Glomerular endothelial cell (primary cell): ENCODE results near the gene PREX1. TPM values are rescaled to one million over a fixed set of nuclear protein-coding genes. Genes with fewer than 3 reads are reported as not detected.

ENCODE experiments used
- DNase-seq: peaks from one replicate; pipeline ENCODE4 v3.0.0-alpha.2; 2011; ENCODE audit warnings: low read depth, low spot score; ENCODE audit errors: extremely low read depth
- total RNA-seq: library from RNA; depleted of rRNA; stranded (reverse); fragments of >200 nt; gene quantifications from 2 replicates; pipeline ENCODE4 v1.2.3, GENCODE V29; 2015

The PREX1 gene
- total RNA-seq, 1 donor from 2014 or later = 105 TPM

- no peak for DNase-seq
These were observed 89.1 kb downstream of the PREX1 start for GRCh38 chr20:48738399-48739304.

GRCh38 chr20:48738094-48738398, 89.8 kb downstream of the PREX1 start:
- no peak for DNase-seq

- no peak for DNase-seq
These were observed 90.2 kb downstream of the PREX1 start for GRCh38 chr20:48737434-48738093.

- no peak for DNase-seq
These were observed 91.2 kb downstream of the PREX1 start for GRCh38 chr20:48736636-48737035.

- no peak for DNase-seq
These were observed 91.6 kb downstream of the PREX1 start for GRCh38 chr20:48736231-48736630.

- no peak for DNase-seq
These were observed 92.7 kb downstream of the PREX1 start for GRCh38 chr20:48735112-48735511.

- DNase-seq = no peak
These were observed 93.6 kb downstream of the PREX1 start for GRCh38 chr20:48734104-48734749.

- no peak for DNase-seq
These were observed 94.5 kb downstream of the PREX1 start for GRCh38 chr20:48733296-48733790.

GRCh38 chr20:48732081-48732829, 95.5 kb downstream of the PREX1 start:
- no peak for DNase-seq

- no peak for DNase-seq
These were observed 96.3 kb downstream of the PREX1 start for GRCh38 chr20:48731536-48731935.

- no peak for DNase-seq
These were observed 96.8 kb downstream of the PREX1 start for GRCh38 chr20:48730977-48731376.

GRCh38 chr20:48729538-48729937, 98.3 kb downstream of the PREX1 start:
- DNase-seq = no peak

- DNase-seq = no peak
These were observed 99.6 kb downstream of the PREX1 start for GRCh38 chr20:48728042-48728825.

GRCh38 chr20:48727226-48727625, 100.6 kb downstream of the PREX1 start:
- DNase-seq = no peak

GRCh38 chr20:48725555-48725991, 102.2 kb downstream of the PREX1 start:
- no peak for DNase-seq

GRCh38 chr20:48724891-48725554, 102.8 kb downstream of the PREX1 start:
- no peak for DNase-seq

- no peak for DNase-seq
These were observed 103.4 kb downstream of the PREX1 start for GRCh38 chr20:48724382-48724781.

- no peak for DNase-seq
These were observed 104.2 kb downstream of the PREX1 start for GRCh38 chr20:48723308-48724264.
